ENCODE data around the gene SEC22C. TPM values are rescaled to one million over a fixed set of nuclear protein-coding genes. Genes with fewer than 3 reads are reported as not detected.

SEC22C gene
- total and polyA plus RNA-seq, 2 of the 4 experiments (the other 2 are of a cell fraction) = 24.0 to 43.9 TPM

DNA sequence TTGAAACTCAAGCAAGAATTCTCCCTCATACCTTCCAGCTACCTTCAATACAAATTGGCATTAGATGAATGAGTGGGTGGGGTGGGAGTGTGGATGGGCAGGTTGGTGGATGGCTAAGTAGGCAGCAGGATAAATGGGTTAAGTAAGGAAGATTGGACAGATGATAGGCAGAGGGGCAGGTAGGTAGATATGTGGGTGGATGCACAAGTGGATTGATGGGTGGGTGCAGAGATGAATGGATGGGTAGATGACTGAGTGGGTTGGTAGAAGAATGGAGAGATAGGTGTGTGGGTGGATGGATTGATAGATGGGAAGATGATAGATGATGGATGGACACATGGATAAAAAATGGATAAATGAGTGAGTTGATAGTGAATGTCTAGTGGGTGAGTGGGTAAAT lies 51.7 kb downstream of the SEC22C start:
- H3K27me3 ChIP-seq (ENCODE audit: control insufficient read depth, insufficient read depth, low read length) = peaks cover 17% of the 10 kb centered on the region
- no peaks in the 10 kb centered on the region for H3K9me1 ChIP-seq (ENCODE audit: insufficient read depth, low read length)
- H3K56ac ChIP-seq (ENCODE audit: extremely low read depth, insufficient read depth, low read length) = no peak overlapping the region
- H2AK9ac ChIP-seq (replicated peaks; ENCODE audit: low read depth, low read length, poor library complexity) = no peak overlapping the region
- no peak overlapping the region for H2BK120ac ChIP-seq (ENCODE audit: low read depth, low read length)
- no peak for DNase-seq
- ChIA-PET CTCF (no interaction called here), POLR2A (ENCODE audit: unreplicated experiment) (no interaction called here)
- H3K18ac ChIP-seq (ENCODE audit: low read depth, low read length) = no peak overlapping the region
- no peak overlapping the region for H3K27ac ChIP-seq (ENCODE audit: insufficient read depth, low read length)
- no peak for TF ChIP-seq NFE2L2 (IDR thresholded peaks at IDR 0.05; ENCODE audit: low read depth, low read length)
- no peak for TF ChIP-seq RCOR1 (IDR thresholded peaks at IDR 0.05; ENCODE audit: insufficient replicate concordance, low read length)
- TF ChIP-seq, protein P1, sequence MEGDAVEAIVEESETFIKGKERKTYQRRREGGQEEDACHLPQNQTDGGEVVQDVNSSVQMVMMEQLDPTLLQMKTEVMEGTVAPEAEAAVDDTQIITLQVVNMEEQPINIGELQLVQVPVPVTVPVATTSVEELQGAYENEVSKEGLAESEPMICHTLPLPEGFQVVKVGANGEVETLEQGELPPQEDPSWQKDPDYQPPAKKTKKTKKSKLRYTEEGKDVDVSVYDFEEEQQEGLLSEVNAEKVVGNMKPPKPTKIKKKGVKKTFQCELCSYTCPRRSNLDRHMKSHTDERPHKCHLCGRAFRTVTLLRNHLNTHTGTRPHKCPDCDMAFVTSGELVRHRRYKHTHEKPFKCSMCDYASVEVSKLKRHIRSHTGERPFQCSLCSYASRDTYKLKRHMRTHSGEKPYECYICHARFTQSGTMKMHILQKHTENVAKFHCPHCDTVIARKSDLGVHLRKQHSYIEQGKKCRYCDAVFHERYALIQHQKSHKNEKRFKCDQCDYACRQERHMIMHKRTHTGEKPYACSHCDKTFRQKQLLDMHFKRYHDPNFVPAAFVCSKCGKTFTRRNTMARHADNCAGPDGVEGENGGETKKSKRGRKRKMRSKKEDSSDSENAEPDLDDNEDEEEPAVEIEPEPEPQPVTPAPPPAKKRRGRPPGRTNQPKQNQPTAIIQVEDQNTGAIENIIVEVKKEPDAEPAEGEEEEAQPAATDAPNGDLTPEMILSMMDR (conservative IDR thresholded peaks at IDR 0.05; ENCODE audit: low read depth, low read length) = no peak
- TF ChIP-seq CHD1 (IDR thresholded peaks at IDR 0.05; ENCODE audit: low read depth, low read length) = no peak
- no peak for TF ChIP-seq FOS (IDR thresholded peaks at IDR 0.05; ENCODE audit: low read depth, low read length)
- no peak for TF ChIP-seq RAD21 (IDR thresholded peaks at IDR 0.05; ENCODE audit: low read length)
- TF ChIP-seq SMC3 (IDR thresholded peaks at IDR 0.05; ENCODE audit: low read depth, low read length) = no peak
- no peaks in the 10 kb centered on the region for H3K4me1 ChIP-seq (ENCODE audit: control insufficient read depth, insufficient read depth, low read length)
- H4K5ac ChIP-seq (ENCODE audit: low read depth, low read length) = no peak overlapping the region
- no peak overlapping the region for H3K9ac ChIP-seq (ENCODE audit: low read depth, low read length)
- no peak overlapping the region for H3K4ac ChIP-seq (ENCODE audit: low read depth, low read length)
- no peak overlapping the region for H2BK5ac ChIP-seq (ENCODE audit: low read depth, low read length, poor library complexity, severe bottlenecking)
- dilution Hi-C loops (cut with HindIII; ENCODE audit: low sequenced_read_pairs, unreplicated experiment) = no loop called here
- in situ Hi-C loops (cut with MboI; ENCODE audit: low sequenced_read_pairs) = loop anchor here (10.0 kb wide), 1 partner anchor 275 kb away; no protein-coding TSS in a partner anchor
- no peak overlapping the region for H3K23ac ChIP-seq (ENCODE audit: low read depth, low read length)
- no peaks in the 10 kb centered on the region for H4K20me1 ChIP-seq (ENCODE audit: insufficient read depth, low read length)
- no peaks in the 10 kb centered on the region for H3K9me3 ChIP-seq (ENCODE audit: control insufficient read depth, insufficient read depth, low read length)
- H2BK15ac ChIP-seq (ENCODE audit: low read depth, low read length) = no peak overlapping the region
- H3K4me2 ChIP-seq (ENCODE audit: low read depth, low read length) = no peak overlapping the region
- ATAC-seq (ENCODE audit: low read depth) = no peak
- no peaks in the 10 kb centered on the region for H3K79me1 ChIP-seq (ENCODE audit: low read depth in 1 of 2, low read length in 2 of 2)
- no peak overlapping the region for H3K14ac ChIP-seq (replicated peaks; ENCODE audit: low read depth, low read length)
- no peak overlapping the region for H4K8ac ChIP-seq (ENCODE audit: low read depth in 2 of 2, low read length in 2 of 2)
- no peaks in the 10 kb centered on the region for H3K36me3 ChIP-seq (ENCODE audit: control insufficient read depth, insufficient read depth, low read length)
- no peak overlapping the region for H2BK20ac ChIP-seq (ENCODE audit: low read depth, low read length)
- intact Hi-C loops (cut with micrococcal nuclease) = no loop called here
- no TSS peak for BruUV-seq (replicated peaks)
- no peak overlapping the region for H2AFZ ChIP-seq (replicated peaks; ENCODE audit: low read length, poor library complexity)
- no peak overlapping the region for H3K4me3 ChIP-seq (ENCODE audit: insufficient read depth, low read depth, low read length)
- H2AK5ac ChIP-seq (ENCODE audit: low read depth, low read length) = no peak overlapping the region
- H4K91ac ChIP-seq (ENCODE audit: insufficient read depth, low read depth, low read length) = no peak overlapping the region

Data from IMR-90 (cell line).